Glomerular endothelial cell (primary cell): ENCODE data around the gene RUNX1. TPM values are rescaled to one million over a fixed set of nuclear protein-coding genes. Genes with fewer than 3 reads are reported as not detected.

Experiments
- DNase-seq: peaks from one replicate; pipeline ENCODE4 v3.0.0-alpha.2; 2011; ENCODE audit warnings: low read depth, low spot score; ENCODE audit errors: extremely low read depth
- total RNA-seq: library from RNA; depleted of rRNA; stranded (reverse); fragments of >200 nt; gene quantifications from 2 replicates; pipeline ENCODE4 v1.2.3, GENCODE V29; 2015

Gene RUNX1
- total RNA-seq, 1 donor from 2014 or later = 11.6 TPM

- no peak for DNase-seq
Observed at GRCh38 chr21:34930971-34931370, 118.1 kb downstream of the RUNX1 start.

DNA sequence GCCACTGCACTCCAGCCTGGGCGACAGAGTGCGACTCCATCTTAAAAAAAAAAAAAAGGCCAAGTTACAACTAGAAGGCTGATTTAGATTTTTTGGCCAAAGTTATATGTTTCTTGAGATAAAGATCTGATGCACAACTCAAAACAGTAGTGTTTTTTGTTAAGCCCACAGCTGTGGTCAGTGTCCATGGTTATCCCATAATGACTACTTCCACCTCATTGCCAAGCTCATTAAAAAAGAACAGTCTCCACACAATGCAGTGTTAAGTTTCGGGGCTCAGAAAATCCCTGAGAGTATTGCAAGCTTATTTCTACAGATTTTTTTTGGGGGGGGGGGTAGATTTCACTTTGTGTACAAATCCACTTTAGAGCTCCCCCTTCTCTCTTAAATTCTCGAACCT is 120.5 kb downstream of the RUNX1 start:
- DNase-seq = no peak

DNA sequence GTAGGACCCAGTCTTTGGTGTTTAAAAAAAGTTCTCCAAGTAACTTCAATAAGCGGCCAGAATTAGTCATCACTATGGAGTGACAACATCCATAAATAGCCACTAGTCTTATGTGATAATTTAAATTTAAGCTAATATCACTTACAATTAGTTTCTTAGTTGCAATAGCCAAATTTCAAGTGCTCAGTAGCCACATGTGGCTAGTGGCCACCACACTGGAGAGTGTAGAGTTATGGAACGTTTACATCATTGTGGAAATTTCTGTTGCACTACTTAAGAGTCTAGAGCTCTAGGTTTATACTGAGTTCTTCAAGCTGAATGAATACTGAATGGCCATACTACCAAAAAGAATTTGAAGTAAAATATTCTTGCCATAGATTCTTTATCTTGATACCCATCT is 121.1 kb downstream of the RUNX1 start:
- DNase-seq = no peak

DNA sequence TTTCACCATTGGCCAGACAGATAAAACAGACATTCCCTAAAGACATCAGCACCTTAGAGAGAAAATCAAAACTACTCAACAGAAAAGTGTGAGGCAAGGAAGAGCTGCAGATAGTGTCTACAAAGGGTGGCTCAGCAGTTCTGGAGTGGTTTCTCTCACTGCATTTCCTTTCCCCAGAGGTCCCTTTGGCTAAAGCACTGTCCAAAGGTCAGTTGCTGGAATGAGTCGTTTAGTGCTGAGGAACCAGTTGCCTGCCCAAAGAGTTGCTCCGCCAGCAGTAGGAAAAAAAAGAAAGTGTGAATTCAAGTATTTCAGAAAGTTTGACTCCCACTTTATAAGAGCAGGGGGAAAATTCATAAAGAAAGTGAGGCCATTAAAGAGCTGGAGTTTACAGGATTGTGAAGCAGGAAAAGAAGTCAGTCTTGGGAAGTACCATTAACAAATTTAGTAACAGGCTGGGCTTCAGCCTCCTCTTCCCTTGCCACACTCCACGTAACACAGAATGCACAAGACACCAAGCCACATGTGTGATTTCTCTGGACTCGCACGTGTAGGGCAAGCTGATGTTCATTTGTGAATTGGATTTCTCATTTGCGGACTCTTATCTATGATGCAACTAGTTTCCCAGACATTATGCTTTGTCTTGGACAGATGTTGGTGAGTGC is 122.2 kb downstream of the RUNX1 start:
- no peak for DNase-seq

DNA sequence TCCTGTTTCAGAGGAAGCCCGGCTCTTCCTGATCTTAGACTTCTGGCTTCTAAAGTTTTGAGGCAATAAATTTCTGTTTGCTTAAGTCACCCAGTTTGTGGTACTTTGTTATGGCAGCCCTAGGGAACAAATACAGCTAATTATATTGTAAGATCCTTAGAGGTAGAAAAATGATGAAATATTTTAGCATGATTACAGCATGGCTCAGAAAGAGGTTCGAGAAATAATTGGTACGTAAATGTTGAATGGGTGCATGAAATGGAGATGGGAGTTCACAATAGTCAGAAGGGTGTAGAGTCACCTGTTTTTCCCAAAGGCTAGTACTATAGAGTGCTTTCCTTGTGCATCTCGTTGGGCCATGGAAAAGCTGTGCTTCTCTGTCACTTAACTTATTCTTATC is 123.5 kb downstream of the RUNX1 start:
- no peak for DNase-seq

DNA sequence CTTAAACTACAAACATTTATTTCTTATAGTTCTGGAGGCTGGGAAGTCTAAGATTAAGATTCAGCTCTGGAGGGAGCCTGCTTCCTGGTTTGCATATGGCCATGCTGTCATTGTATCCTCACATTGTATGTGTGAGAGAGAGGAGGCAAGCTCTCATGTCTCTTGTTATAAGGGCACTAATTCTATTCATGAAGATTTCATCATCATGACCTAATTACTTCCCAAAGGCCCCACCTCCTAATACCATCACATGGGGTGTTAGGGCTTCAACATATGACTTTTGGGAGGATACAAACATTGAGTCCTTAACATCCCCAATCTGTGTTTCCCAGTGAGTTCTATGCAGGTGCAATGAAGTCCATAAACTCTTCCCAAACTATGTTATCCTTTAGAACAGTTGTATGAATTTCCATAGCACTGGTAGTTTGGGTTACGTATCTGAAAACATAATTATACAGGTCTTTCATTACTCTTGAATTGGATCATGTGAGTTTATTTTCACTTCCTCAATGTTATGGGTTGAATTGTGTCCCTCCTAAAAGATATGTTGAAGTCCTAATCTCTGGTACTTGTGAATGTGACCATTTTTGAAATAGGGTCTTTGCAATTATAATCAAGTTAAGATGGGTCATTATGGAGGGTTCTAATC is 124.2 kb downstream of the RUNX1 start:
- no peak for DNase-seq

GRCh38 chr21:34924194-34924593 is 124.9 kb downstream of the RUNX1 start:
- DNase-seq = no peak

GRCh38 chr21:34923626-34924025 is 125.5 kb downstream of the RUNX1 start:
- no peak for DNase-seq

DNA sequence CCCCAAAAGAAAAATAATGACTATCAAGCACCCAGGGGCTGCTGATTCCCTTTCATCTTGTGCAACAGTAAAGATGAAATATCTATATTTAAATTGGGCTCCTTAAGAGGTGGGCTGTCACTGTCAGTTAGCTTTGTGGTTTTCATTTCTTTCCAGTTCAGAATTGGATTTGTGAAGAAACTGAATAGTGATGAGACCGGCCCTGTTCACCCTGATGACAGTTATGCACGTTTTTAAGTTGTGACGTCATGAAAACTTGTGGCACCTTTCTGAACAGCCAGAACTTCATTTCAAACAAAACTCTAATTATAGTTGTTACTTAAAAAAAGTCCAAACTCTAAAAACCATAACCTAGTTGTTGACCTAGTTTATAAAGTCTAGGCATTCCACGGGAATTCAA is 125.9 kb downstream of the RUNX1 start:
- DNase-seq = no peak

DNA sequence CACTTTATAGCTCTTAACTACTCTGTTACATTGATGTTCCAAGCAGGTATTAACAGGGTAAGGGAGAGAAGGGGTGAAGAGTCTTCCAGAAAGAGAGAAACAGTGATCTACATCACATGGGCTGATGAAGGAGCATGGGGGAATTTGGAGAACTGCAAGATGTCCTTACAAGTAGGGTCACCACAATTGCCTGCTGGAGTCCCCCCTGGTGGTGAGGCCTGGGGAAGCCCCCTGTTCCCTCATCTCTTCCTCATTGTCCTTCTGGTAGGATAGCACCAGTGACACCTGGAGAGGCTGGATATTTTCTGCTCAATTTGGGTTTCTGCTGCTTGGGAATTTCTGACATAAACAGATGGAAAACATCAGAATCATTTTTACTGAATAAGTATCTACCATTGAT is 126.6 kb downstream of the RUNX1 start:
- no peak for DNase-seq

DNA sequence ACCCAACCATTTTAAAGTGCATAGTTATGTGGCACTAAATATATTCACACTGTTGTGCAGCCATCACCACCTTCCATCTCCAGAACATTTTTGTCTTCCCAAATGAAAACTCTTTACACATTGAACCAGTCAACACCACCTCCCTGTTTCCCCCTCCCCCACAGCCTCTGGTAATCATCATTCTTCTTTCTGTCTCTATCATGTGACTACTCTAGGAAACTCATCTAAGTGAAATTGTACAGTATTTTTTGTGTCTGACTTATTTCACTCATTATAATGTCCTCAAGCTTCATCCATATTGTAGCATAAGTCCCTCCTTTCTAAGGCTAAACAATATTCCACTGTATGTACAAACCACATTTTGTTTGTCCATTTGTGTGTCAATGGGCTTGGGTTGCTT is 128.0 kb downstream of the RUNX1 start:
- no peak for DNase-seq

GRCh38 chr21:34919406-34919805 is 129.7 kb downstream of the RUNX1 start:
- no peak for DNase-seq

- no peak for DNase-seq
Observed at GRCh38 chr21:34916446-34916845, 132.7 kb downstream of the RUNX1 start.

GRCh38 chr21:34915364-34915841 is 133.7 kb downstream of the RUNX1 start:
- no peak for DNase-seq

- no peak for DNase-seq
Observed at GRCh38 chr21:34914239-34914638, 134.9 kb downstream of the RUNX1 start.

GRCh38 chr21:34913811-34914210 is 135.3 kb downstream of the RUNX1 start:
- DNase-seq = no peak

DNA sequence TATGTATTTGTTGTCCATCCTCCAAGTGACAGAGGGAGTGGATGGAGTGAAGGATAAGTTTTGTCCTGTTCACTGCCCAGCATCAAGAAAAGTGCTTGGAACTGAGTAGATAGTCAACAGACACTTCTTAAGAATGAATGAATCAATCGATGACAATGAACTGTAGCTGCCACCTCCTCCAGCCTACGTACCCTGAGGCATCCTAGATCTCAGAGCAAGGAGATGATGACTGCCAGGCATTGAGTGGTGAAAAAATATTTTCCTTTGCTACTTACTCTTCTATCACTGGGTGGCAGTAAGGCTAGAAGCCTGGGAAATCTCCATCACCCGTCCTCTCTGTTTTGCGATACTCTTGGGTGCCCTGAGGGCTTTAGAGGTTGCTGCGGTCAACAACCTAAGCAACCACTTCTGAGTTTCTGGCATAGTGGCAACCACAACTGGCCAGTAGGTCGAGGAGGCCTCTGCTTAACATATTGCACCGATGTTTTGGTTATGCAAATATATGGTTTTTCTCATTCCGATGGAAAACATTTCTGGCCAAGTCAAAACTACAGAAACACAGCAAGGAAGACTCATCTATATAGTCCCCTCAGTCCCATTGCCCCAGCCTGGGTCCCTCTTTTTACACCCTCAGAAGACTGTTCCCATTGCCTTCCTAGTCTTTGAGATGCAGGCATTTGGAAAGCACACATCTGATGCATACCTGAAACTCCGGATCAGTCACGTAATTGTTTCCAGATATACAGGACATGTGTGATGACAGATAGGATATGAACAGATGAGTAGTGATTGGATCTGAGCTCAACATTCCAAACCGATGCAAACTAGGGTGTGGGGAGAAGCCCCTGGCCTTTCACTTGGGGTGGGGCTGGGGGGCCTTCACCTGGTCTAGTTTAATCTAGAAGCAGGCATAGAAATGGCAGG is 136.8 kb downstream of the RUNX1 start:
- DNase-seq = no peak

GRCh38 chr21:34911360-34911759 is 137.7 kb downstream of the RUNX1 start:
- DNase-seq = no peak

- DNase-seq = no peak
Observed at GRCh38 chr21:34910396-34910795, 138.7 kb downstream of the RUNX1 start.

- DNase-seq = no peak
Observed at GRCh38 chr21:34909492-34910292, 139.4 kb downstream of the RUNX1 start.
